SJSA1 (cell line): ENCODE measurements around the gene KDM4B. TPM values are rescaled to one million over a fixed set of nuclear protein-coding genes. Genes with fewer than 3 reads are reported as not detected.
A peak's percentile ranks its signal among the peaks of the same experiment; 100 is the strongest.

Experiments
- DNase-seq, 2 experiments: peaks; one replicate each; pipeline ENCODE4 v3.0.0-alpha.2; 2015 to 2020; ENCODE audit warnings: low spot score in 2 of 2, low read depth in 1 of 2
- H3K27ac ChIP-seq: fragments of 250-450 bp; sonication (Bioruptor Pico); 2 replicates; pipeline ENCODE4 v1.5.1; 2020; ENCODE audit warnings: mild to moderate bottlenecking, moderate library complexity
- H3K27me3 ChIP-seq: fragments of 250-450 bp; sonication (Bioruptor Pico); replicated peaks from 2 replicates; pipeline ENCODE4 v1.5.1; 2020; ENCODE audit warnings: mild to moderate bottlenecking, moderate library complexity
- H3K36me3 ChIP-seq: fragments of 250-450 bp; sonication (Bioruptor Pico); 2 replicates; pipeline ENCODE4 v1.5.1; 2020; ENCODE audit warnings: mild to moderate bottlenecking
- H3K4me1 ChIP-seq: fragments of 250-450 bp; sonication (Bioruptor Pico); replicated peaks from 2 replicates; pipeline ENCODE4 v1.6.1; 2021; ENCODE audit warnings: mild to moderate bottlenecking
- H3K4me3 ChIP-seq: fragments of 250-450 bp; sonication (Bioruptor Pico); 2 replicates; pipeline ENCODE4 v1.5.1; 2020; ENCODE audit warnings: mild to moderate bottlenecking
- H3K9me3 ChIP-seq: fragments of 250-450 bp; sonication (Bioruptor Pico); replicated peaks from 2 replicates; pipeline ENCODE4 v1.5.1; 2020; ENCODE audit warnings: mild to moderate bottlenecking
- total RNA-seq: library from RNA; depleted of rRNA; stranded (reverse); fragments of >200 nt; shearing (Covaris generic); gene quantifications from 2 replicates; pipeline ENCODE4 v1.2.3, GENCODE V29; 2014

KDM4B gene
- total RNA-seq, 1 experiment from 2014 or later = 9.1 TPM

DNA sequence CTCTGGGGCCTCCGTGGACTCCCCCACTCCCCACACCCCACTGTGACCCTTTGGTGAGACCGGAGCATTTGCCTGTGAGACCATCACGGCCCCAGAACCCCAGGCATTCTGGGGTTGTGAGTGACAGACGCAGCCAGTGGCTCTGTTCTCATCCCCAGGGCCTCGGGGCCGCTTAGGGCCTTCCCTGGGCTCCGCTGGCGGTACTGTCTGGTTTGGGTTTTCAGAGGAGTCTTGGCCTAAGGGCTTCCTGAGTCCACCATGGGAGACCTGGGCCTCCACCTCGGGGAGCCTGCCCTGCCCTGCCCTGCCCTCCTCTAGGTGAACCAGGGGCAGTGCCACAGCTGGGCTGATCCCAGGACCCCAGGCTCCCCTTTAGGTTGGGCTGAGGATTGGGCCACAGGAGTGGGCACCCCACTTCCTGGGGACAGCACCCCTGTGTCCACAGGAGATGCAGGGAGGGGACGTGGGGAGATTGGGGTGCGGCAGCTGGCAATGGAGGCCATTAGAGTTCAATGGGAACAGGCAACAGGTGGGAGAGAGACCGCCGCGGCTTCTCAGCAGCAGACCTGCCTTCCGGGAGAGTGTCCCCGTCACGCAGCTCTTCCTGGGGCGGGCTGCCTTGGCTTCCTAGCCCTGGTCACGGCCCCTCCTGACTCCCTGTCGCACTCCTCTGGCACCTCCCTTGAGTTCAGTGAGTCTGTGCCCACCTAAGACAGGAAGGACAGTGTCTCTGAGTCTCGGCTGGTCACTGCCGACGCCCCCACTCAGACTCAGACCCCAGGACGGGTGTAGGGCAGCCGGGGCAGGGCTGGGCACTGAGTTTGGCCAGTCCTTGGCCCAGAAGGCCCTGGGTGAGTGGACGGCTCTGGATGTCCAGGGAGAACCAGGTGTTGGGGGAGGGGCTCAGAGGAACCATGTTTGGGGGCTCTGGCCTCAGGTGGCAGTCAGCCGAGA is 164.1 kb downstream of the KDM4B start:
- no peak overlapping the region for H3K4me3 ChIP-seq
- no peaks in the 10 kb centered on the region for H3K27me3 ChIP-seq
- no peaks in the 10 kb centered on the region for H3K4me1 ChIP-seq
- H3K9me3 ChIP-seq = no peaks in the 10 kb centered on the region
- no peak for DNase-seq
- H3K36me3 ChIP-seq = peaks cover 36% of the 10 kb centered on the region
- no peak overlapping the region for H3K27ac ChIP-seq

DNA sequence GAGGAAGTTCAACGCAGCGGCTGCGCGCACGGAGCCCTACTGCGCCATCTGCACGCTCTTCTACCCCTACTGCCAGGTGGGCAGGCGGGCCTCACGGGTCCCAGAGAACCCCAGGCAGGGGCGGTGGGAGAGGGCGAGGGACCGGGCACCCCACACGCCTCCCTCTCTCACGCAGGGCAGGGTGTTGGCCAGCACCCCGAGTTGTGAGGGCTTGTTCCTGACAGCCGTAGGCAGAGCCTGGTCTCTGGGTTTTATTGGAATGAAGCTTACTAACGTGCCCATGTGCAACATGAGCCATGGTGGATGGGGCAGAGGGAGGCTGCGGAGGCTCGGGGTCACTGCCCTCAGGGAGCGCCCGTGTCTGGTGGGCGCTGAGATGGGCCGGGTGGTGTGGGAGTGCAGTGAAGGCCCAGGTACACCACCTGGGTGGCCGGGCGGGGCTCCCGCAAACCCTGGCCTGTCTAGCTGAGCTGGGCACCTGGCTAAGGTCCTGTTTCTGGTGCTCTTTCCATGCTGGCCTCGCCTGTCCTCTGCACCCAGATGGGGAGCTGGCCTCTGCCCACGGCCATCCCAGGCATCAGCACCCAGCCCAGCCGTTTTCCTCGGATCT is 165.2 kb downstream of the KDM4B start:
- H3K36me3 ChIP-seq = peaks cover 45% of the 10 kb centered on the region
- H3K4me1 ChIP-seq = peaks cover 5% of the 10 kb centered on the region
- H3K4me3 ChIP-seq = no peak overlapping the region
- H3K27me3 ChIP-seq = no peaks in the 10 kb centered on the region
- no peaks in the 10 kb centered on the region for H3K9me3 ChIP-seq
- H3K27ac ChIP-seq = no peak overlapping the region
- DNase-seq = no peak

DNA sequence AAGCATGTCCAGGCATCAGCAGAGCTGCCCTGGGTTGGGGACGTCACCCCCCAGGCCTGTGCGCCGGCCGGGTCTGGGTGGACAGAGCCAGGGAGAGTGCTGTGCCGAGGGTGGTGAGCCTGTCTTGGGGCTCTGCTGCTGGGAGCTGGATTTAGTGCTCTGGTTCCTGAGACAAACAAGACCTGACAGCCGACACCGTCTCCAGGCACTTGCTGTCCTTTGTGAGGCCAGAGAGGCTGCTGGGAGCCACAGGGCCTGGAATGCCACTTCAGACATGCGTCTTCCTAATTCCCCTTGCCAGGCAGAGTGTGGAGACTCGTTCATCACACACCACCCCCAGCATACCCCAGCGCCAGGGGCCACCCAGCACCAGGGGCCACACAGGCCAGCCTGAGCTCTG is 165.8 kb downstream of the KDM4B start:
- Histone ChIP-seq H3K27ac (no peak overlapping the region), H3K27me3 (no peaks in the 10 kb centered on the region), H3K4me3 (no peak overlapping the region), H3K36me3 (peaks cover 51% of the 10 kb centered on the region), H3K9me3 (no peaks in the 10 kb centered on the region), H3K4me1 (peaks cover 11% of the 10 kb centered on the region)
- DNase-seq = no peak

DNA sequence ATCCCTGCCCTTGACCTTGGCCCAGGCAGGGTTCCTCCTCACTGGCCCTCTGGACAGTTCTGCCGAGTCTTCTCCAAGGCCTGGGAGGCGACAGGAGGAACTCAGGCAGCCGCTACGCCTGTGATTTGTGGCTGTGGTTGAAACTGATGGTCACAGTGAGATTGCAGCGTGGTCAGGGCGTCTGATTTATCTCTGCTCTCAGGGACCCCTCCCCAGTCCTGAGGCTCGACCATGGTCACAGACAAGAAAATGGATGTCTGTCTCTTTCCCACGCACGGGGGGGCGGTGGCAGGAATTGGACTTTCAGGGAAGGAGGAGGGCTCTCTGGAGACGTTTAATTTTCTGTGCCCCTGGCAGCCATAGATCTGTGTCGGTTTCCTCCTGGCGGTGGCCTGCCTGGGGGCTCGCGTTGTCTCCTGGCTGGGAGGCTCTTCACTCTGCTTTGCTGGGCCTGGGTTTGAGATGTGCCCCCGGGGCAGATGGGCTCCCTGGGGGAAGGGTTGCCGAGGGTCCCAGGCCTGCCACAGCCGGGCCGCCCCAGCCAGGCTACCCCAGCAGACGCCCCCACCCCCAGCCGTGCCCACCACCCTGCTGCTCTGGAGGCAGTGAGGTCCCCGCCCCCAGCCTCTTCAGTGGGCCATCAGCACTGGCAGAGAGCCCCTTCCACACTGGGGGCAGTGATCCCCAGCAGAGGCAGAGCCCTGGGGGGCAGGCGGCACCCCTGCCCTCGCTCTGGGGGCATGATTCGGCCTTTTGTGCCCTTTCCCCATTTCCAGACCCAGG is 167.4 kb downstream of the KDM4B start:
- H3K9me3 ChIP-seq = no peaks in the 10 kb centered on the region

DNA sequence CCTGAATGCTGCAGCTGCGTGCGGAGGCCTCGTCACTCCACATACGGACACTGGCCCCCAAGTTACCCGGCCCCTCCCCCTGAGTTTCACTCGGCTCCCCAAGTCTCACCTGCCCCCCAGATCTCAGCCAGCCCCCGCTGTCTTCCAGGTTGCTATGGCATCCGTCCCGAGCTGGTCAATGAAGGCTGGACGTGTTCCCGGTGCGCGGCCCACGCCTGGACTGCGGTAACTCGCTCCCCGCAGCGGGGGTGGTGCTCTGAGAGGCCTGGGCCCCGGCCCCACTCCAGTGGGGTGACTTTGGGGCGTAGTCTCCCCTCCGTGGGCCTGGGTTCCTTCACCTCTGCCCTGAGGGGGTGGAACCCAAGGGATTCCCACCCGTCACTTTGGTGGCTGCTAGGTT is 168.2 kb downstream of the KDM4B start:
- Histone ChIP-seq H3K4me1 (peaks cover 11% of the 10 kb centered on the region), H3K27ac (no peak overlapping the region), H3K27me3 (no peaks in the 10 kb centered on the region), H3K9me3 (no peaks in the 10 kb centered on the region), H3K36me3 (peaks cover 58% of the 10 kb centered on the region), H3K4me3 (no peak overlapping the region)
- DNase-seq = no peak

More for the DNA sequence above, 167.4 kb downstream of the KDM4B start:
- no peak for DNase-seq
- no peaks in the 10 kb centered on the region for H3K27me3 ChIP-seq
- peaks cover 11% of the 10 kb centered on the region for H3K4me1 ChIP-seq
- H3K36me3 ChIP-seq = peaks cover 51% of the 10 kb centered on the region
- no peak overlapping the region for H3K4me3 ChIP-seq
- H3K27ac ChIP-seq = no peak overlapping the region

DNA sequence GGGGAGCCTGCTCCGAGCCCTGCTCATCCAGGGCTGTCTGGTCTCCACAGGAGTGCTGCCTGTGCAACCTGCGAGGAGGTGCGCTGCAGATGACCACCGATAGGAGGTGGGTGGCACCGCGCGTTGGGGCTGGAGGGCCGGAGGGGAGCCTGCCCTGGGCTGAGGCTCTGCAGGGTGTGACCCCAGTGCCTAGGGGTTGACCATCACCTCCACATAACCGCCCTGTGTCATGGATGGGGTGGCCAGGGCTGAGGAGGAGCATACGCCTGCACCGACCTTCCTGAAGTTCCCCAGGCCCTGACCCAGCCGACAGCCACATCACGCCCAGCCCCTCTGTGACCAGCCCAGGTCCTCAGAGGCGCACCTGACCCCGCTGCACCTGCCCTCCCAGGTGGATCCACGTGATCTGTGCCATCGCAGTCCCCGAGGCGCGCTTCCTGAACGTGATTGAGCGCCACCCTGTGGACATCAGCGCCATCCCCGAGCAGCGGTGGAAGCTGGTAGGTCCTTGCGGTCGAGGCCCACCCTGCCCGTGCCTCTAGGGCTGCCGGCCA is 168.7 kb downstream of the KDM4B start:
- Histone ChIP-seq H3K36me3 (peaks cover 62% of the 10 kb centered on the region), H3K9me3 (no peaks in the 10 kb centered on the region), H3K4me3 (no peak overlapping the region), H3K27ac (no peak overlapping the region), H3K4me1 (peaks cover 11% of the 10 kb centered on the region), H3K27me3 (no peaks in the 10 kb centered on the region)
- no peak for DNase-seq

DNA sequence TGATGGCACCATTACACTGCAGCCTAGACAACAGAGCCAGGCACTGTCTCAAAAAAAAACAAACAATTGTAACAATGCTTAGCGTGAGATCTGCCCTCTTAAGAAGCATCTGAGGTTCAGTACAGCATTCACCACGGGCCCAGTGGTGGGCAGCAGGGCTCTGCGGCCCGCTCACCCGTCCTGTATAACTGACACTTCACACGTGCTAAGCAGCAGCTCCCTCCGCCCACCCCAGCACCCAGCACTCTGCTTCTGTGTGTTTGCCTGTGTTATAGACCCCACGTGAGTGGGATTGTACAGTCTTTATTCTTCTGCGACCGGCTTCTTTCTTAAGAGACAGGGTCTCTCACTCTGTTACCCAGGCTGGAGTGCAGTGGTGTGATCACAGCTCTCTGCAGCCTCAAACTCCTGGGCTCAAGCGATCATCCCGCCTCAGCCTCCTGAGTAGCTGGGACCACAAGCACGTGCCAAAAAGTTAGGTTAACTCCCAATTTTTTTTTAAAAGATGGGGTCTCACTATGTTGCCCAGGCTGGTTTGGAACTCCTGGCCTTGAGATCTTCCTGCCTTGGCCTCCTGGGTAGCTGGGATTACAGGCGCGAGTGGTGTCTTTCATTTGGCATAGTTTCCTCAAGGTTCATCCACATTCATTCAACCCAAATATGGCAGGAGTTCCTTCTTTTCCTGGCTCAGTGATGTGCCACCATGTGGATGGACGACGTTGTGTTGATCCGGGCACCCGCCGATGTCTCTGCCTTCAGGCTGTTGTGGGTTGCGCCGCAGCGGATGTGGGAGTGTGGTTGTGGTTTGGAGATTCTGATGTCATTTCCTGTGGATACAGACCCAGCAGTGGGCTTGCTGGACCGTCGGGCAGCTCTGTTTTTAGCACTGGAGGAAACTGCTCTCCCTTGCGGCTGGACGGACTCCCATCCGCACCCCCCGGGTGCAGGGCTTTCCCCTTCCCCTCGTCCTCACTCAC is 170.0 kb downstream of the KDM4B start:
- Histone ChIP-seq H3K4me3 (no peak overlapping the region), H3K27me3 (no peaks in the 10 kb centered on the region), H3K4me1 (peaks cover 11% of the 10 kb centered on the region), H3K27ac (no peak overlapping the region), H3K9me3 (no peaks in the 10 kb centered on the region), H3K36me3 (peaks cover 68% of the 10 kb centered on the region)
- peak; percentile 24 to 69 for DNase-seq

DNA sequence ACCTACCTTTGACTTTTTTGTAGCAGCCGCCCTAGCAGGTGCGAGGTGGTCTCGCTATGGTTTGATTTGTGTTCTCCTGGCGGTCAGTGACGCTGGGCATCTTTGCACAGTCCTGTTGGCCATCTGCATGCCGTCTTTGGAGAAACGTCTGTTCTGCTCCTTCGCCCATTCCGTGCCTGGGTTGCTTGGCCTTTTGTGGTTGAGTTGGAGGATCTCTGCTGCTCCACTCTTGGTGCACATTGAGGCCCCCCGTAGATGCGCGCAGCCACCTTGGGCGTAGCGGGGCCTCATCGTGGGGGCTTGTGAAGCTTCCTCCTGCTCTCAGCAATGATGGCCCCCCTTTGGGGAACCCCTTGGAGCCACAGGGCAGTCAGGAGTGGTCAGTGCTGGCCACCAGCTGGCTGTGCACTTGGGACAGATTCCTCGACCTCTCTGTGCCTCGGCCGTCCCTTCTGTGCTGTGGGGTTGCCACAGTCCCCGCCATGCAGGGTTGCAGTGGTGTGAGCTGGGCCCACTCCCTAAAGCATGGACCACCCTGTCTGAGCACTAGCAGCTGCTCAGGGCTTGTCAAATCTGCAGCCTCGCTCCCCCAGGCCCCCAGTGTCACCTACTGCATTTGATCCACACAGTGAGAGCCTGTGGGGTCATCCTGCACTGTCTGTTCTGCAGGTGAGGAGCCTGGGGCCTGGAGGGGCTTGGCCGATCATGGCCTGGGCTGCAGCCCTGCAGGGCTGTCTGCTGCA is 170.8 kb downstream of the KDM4B start:
- Histone ChIP-seq H3K27ac (no peak overlapping the region), H3K4me3 (no peak overlapping the region), H3K4me1 (peaks cover 11% of the 10 kb centered on the region), H3K36me3 (peaks cover 65% of the 10 kb centered on the region), H3K9me3 (no peaks in the 10 kb centered on the region), H3K27me3 (no peaks in the 10 kb centered on the region)
- no peak for DNase-seq

DNA sequence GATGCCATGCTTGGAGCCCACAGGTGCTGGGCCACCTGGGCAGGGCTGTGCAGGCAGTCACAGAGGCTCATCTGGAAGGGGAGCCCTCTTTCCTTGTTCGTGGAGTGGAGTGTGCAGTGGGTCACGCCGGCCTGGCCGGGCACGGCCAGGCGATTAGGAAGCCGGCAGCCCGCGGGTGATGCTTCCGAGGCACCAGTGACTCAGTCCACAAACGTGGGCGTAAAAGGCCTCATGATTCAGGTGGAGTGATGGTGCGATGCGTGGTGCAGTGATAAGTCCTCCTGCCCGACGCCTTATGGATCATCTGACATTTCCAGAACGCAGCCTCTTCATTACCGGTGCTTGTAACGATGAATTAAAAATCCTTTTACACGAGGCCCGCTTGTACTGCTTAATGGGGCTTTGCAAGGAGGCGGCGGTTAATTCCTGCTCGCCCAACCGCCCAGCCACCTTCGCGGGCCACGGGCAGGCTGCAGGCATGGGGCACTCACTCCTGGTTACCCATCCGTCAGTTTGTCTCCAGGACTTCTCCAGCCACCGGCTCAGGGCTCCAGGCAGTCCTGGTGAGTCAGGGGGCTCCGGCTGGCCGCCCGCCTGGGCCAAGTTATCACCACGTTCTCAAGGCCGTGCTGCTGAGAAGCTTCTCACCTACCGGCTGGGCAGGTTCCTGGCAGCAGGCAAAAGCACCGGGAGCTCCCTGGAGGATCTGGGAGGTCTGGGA is 172.4 kb downstream of the KDM4B start:
- DNase-seq = no peak

DNA sequence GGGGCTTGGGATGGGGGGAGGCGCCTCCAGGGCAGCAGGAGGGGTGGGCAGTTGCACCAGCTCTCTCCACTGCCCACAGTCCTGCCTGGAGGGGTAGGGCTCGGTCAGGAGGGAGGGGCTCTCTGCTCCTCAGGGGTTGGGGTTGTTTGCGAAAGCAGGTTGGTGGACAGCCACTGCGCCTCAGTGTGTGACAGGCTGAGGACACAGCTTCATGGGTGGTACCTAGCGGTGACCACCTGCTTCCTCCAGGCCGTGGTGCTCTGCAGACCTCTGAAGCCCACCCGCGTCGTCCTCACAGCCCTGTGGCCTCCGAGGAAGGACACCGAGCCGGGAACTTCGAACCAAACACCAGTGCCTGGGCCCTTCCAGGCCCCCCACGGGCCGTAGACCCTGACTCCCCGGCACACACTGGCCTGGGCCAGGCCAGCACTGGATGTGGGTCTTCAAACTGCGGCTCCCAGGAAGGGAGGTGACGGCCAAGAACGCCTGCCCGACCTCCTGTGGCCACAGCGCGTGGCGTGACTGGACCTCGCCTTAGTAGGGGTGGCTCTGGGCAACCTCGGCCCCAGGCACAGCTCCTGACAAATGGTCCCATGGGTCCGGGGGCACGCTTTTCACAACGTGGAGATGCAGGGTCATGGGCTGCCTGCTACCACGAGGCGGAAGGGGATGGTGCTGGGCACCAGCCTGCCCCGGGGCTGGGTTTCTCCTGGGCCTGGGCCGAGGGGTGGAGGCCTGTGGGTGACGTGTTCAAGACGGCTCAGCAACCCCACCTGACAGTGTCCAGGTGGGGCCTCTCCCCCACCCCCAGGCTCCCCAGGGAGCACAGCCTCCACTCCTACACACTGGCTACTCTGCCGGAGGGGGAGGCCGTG is 173.2 kb downstream of the KDM4B start:
- DNase-seq = no peak
- peaks cover 11% of the 10 kb centered on the region for H3K4me1 ChIP-seq
- no peaks in the 10 kb centered on the region for H3K9me3 ChIP-seq
- peaks cover 49% of the 10 kb centered on the region for H3K36me3 ChIP-seq
- H3K27me3 ChIP-seq = no peaks in the 10 kb centered on the region
- no peak overlapping the region for H3K4me3 ChIP-seq
- H3K27ac ChIP-seq = no peak overlapping the region

More for the DNA sequence above, 172.4 kb downstream of the KDM4B start:
- H3K27me3 ChIP-seq = no peaks in the 10 kb centered on the region
- H3K27ac ChIP-seq = no peak overlapping the region
- peaks cover 11% of the 10 kb centered on the region for H3K4me1 ChIP-seq
- peaks cover 52% of the 10 kb centered on the region for H3K36me3 ChIP-seq
- H3K9me3 ChIP-seq = no peaks in the 10 kb centered on the region
- no peak overlapping the region for H3K4me3 ChIP-seq

DNA sequence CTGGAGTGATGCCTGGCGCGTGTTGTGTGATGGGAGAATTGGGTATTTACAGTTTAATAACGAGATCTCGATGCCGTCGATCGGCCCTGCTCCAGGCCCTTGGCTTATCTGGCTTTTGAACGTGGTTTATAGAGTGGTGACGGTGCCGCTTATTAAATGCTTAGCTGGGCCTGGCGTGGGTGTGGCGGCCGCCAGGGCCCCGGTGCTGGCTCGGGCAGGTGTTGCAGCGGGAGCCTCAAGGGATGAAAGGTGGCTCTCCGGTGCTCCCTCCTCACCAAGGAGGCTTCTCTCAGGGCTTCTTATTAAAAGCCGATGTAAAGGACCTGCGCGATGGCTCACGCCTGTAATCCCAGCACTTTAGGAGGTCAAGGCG is 173.8 kb downstream of the KDM4B start:
- Histone ChIP-seq H3K27ac (no peak overlapping the region), H3K4me3 (no peak overlapping the region), H3K27me3 (no peaks in the 10 kb centered on the region), H3K4me1 (peaks cover 11% of the 10 kb centered on the region), H3K36me3 (peaks cover 45% of the 10 kb centered on the region), H3K9me3 (no peaks in the 10 kb centered on the region)
- no peak for DNase-seq
